Fibroblast of villous mesenchyme (primary cell): ENCODE measurements around the gene MRPL10. TPM values are rescaled to one million over a fixed set of nuclear protein-coding genes. Genes with fewer than 3 reads are reported as not detected.

Experiments used
- DNase-seq: peaks from one replicate; pipeline ENCODE4 v3.0.0-alpha.2; 2010; ENCODE audit warnings: low read depth
- H3K4me3 ChIP-seq: 2 replicates; pipeline ENCODE4 v1.5.1; 2011; ENCODE audit warnings: low read depth, mild to moderate bottlenecking, low read length
- CTCF ChIP-seq: IDR thresholded peaks from 2 replicates; pipeline ENCODE4 v1.5.1; 2012; ENCODE audit warnings: low read depth, mild to moderate bottlenecking, low read length; ENCODE audit not compliant: insufficient read depth
- total RNA-seq: library from RNA; depleted of rRNA; stranded (reverse); fragments of >200 nt; gene quantifications from 2 replicates; pipeline ENCODE4 v1.2.3, GENCODE V29; 2012

The MRPL10 gene
- total RNA-seq, 1 donor = 20.7 TPM

- TF ChIP-seq CTCF = no peak
- H3K4me3 ChIP-seq = peak overlapping the region; percentile 90
- DNase-seq = no peak
Measured at GRCh38 chr17:47830396-47831002, 842 bp downstream of the MRPL10 start.

- no peak overlapping the region for H3K4me3 ChIP-seq
- DNase-seq = no peak
- TF ChIP-seq CTCF = no peak
Measured at GRCh38 chr17:47829870-47830269, 1.5 kb downstream of the MRPL10 start.

GRCh38 chr17:47823519-47823918, 7.8 kb downstream of the MRPL10 start:
- DNase-seq = no peak
- H3K4me3 ChIP-seq = no peak overlapping the region
- TF ChIP-seq CTCF = no peak

- DNase-seq = no peak
- TF ChIP-seq CTCF = no peak
- H3K4me3 ChIP-seq = no peak overlapping the region
Measured at GRCh38 chr17:47822785-47823184, 8.6 kb downstream of the MRPL10 start.

- DNase-seq = peak; percentile 83
- peak within 1 kb of the TSS; percentile 72 for H3K4me3 ChIP-seq
- TF ChIP-seq CTCF = peak; percentile 8
Measured at GRCh38 chr17:47821424-47822391, 9.6 kb downstream of the MRPL10 start, which contains the start of gene OSBPL7. Gene OSBPL7, minus strand, starts transcription at chr17:47821794. Its CDS starts 1,516 bp downstream, at chr17:47820278.

- H3K4me3 ChIP-seq = peak overlapping the region; percentile 72
- no peak for TF ChIP-seq CTCF
- DNase-seq = no peak
Measured at GRCh38 chr17:47821031-47821423, 10.3 kb downstream of the MRPL10 start.
